Chondrocyte (in vitro differentiated cells): ENCODE measurements around the gene RNF126. TPM values are rescaled to one million over a fixed set of nuclear protein-coding genes. Genes with fewer than 3 reads are reported as not detected.
A peak's percentile ranks its signal among the peaks of the same experiment; 100 is the strongest.
"Not testable (repeated sequence)": the region's sequence is repeated elsewhere in the genome, so short reads cannot be mapped to it uniquely, and the experiment has no call there.

Source experiments
- DNase-seq: peaks from one replicate; pipeline ENCODE4 v3.0.0; 2021; ENCODE audit warnings: mixed read lengths, low spot score
- H3K27ac Mint-ChIP-seq: one replicate; pipeline ENCODE4 v1.8.0; 2021; ENCODE audit warnings: mild to moderate bottlenecking, moderate library complexity, mixed read lengths; ENCODE audit not compliant: unreplicated experiment
- H3K27me3 Mint-ChIP-seq: 2 replicates; pipeline ENCODE4 v1.8.0; 2021; ENCODE audit warnings: low read depth, mixed read lengths
- H3K36me3 Mint-ChIP-seq: 2 replicates; pipeline ENCODE4 v1.8.0; 2021; ENCODE audit warnings: low read depth, mixed read lengths
- H3K4me1 Mint-ChIP-seq: 2 replicates; pipeline ENCODE4 v1.8.0; 2021; ENCODE audit warnings: low read depth, mild to moderate bottlenecking, mixed read lengths
- H3K4me3 Mint-ChIP-seq: one replicate; pipeline ENCODE4 v1.8.0; 2021; ENCODE audit warnings: mild to moderate bottlenecking, moderate library complexity, mixed read lengths; ENCODE audit not compliant: unreplicated experiment
- H3K9me3 Mint-ChIP-seq: 2 replicates; pipeline ENCODE4 v1.8.0; 2021; ENCODE audit warnings: low read depth, mixed read lengths
- total RNA-seq: library from RNA; stranded (reverse); gene quantifications from 3 replicates; pipeline ENCODE4 v1.2.1, GENCODE V29; 2021
- TF ChIP-seq, protein P1 (sequence below): fragments of 200-600 bp; sonication (generic); IDR thresholded peaks from 2 replicates; pipeline ENCODE4 v1.5.0; 2021; ENCODE audit warnings: antibody characterized with exemption, mild to moderate bottlenecking, moderate library complexity

RNF126 gene
- total RNA-seq, 1 donor from 2014 or later = 29.5 TPM

DNA sequence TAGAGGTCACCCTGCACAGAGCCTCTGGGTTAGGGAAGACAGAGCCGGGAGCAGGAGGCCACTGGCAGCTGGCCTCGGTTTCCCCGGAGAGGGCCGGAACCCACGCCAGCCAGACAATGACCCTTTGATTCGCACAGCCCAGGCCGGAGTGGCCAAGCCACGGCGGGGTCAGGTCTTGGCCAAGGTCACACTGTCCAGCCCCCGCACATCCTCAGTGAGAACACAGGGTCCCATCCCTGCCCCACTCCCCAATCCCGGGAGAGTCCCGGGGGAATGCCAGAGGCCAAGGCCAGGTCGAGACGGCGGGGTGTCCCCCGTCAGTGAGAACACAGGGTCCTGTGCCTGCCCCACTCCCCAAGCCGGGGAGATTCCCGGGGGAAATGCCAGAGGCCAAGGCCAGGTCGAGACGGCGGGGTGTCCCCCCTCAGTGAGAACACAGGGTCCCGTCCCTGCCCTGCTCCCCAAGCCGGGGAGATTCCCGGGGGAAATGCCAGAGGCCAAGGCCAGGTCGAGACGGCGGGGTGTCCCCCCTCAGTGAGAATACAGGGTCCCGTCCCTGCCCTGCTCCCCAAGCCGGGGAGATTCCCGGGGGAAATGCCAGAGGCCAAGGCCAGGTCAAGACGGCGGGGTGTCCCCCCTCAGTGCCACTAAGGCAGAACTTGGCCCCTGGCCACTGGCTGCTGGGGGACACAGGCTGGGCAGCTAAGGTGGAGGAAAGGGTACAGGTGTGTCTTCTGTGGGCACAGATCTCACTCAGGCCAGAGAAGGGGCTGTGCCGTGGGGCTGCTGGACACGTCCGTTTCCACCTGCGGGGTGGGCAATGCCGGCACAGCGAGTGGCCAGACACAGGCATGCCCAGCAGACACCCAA lies 11.5 kb upstream of the RNF126 start:
- TF ChIP-seq, protein P1, sequence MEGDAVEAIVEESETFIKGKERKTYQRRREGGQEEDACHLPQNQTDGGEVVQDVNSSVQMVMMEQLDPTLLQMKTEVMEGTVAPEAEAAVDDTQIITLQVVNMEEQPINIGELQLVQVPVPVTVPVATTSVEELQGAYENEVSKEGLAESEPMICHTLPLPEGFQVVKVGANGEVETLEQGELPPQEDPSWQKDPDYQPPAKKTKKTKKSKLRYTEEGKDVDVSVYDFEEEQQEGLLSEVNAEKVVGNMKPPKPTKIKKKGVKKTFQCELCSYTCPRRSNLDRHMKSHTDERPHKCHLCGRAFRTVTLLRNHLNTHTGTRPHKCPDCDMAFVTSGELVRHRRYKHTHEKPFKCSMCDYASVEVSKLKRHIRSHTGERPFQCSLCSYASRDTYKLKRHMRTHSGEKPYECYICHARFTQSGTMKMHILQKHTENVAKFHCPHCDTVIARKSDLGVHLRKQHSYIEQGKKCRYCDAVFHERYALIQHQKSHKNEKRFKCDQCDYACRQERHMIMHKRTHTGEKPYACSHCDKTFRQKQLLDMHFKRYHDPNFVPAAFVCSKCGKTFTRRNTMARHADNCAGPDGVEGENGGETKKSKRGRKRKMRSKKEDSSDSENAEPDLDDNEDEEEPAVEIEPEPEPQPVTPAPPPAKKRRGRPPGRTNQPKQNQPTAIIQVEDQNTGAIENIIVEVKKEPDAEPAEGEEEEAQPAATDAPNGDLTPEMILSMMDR = no peak
- H3K4me3 Mint-ChIP-seq = no peak overlapping the region
- no peaks in the 10 kb centered on the region for H3K9me3 Mint-ChIP-seq
- DNase-seq = no peak
- peaks cover 28% of the 10 kb centered on the region for H3K4me1 Mint-ChIP-seq
- peaks cover 4% of the 10 kb centered on the region for H3K36me3 Mint-ChIP-seq
- no peaks in the 10 kb centered on the region for H3K27me3 Mint-ChIP-seq
- H3K27ac Mint-ChIP-seq = no peak overlapping the region

DNA sequence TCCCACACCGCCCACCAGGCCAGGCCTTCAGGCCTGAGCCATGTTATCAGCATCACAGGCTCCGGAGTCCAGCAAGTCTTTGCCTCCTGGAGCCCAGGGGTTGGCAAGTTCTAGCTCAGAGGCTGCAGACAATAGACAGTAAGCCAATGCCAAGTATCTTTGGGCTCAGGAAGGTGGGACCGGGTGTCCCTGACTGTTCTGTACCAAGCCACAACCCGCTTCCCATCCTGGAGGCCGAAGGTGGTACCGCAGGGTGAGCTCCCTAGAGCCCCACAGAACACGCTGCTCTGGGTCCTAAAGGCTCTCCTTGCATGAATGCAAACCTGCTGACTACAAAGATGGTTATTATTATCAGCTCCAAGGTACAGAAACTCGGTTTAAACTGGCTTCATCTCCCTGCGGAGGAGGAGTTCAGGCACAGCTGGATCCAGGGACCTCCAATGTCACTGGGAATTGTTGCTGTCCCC lies 7.6 kb upstream of the RNF126 start:
- Mint-ChIP-seq H3K27me3 (no peaks in the 10 kb centered on the region), H3K27ac (no peak overlapping the region), H3K9me3 (no peaks in the 10 kb centered on the region), H3K4me3 (no peak overlapping the region), H3K36me3 (no peaks in the 10 kb centered on the region), H3K4me1 (peaks cover 16% of the 10 kb centered on the region)
- TF ChIP-seq, protein P1 = peak; percentile 11
- DNase-seq = no peak

DNA sequence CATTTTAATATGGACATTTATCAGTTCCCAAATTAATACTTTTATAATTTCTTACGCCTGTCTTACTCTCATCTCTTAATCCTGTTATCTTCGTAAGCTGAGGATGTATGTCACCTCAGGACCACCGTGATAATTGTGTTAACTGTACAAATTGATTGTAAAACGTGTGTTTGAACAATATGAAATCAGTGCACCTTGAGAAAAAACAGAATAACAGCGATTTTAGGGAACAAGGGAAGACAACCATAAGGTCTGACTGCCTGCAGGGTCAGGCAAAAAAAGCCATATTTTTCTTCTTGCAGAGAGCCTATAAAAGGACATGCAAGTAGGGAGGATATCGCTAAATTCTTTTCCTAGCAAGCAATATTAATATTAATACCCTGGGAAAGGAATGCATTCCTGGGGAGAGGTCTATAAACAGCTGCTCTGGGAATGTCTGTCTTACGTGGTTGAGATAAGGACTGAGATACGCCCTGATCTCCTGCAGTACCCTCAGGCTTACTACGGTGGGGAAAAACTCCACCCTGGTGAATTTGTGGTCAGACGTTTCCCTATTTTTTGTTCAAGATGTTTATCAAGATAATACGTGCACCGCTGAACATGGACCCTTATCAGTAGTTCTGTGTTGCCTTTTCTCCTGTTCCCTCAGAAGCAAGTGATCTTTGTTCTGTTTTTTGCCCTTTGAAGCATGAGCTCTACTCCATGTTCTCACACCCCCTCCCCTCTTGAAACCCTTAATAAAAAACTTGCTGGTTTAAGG lies 5.8 kb upstream of the RNF126 start:
- not testable (repeated sequence) for H3K4me3 Mint-ChIP-seq, DNase-seq, H3K36me3 Mint-ChIP-seq, H3K9me3 Mint-ChIP-seq, H3K27me3 Mint-ChIP-seq
- Mint-ChIP-seq H3K27ac (peak overlapping the region; percentile 46), H3K4me1 (peaks cover 22% of the 10 kb centered on the region)

DNA sequence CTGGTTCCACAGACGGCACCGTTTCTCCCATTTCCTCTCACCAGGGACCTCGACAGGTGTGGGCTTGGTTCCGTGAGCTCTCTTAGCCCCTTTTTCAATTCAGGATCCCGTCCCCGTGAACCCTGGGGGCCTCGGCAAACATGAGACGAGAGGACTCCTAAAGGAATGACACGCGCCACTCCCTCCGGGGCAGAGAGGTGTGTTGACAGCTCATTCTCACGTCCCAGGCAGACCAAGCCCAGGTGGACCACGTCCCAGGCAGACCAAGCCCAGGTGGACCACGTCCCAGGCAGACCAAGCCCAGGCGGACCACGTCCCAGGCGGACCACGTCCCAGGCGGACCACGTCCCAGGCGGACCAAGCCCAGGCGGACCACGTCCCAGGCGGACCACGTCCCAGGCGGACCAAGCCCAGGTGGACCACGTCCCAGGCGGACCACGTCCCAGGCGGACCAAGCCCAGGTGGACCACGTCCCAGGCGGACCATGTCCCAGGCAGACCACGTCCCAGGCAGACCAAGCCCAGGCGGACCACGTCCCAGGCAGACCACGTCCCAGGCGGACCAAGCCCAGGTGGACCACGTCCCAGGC lies 4.1 kb upstream of the RNF126 start:
- not testable (repeated sequence) for H3K27ac Mint-ChIP-seq, DNase-seq, H3K27me3 Mint-ChIP-seq, H3K9me3 Mint-ChIP-seq, H3K36me3 Mint-ChIP-seq, H3K4me3 Mint-ChIP-seq
- peaks cover 28% of the 10 kb centered on the region for H3K4me1 Mint-ChIP-seq

DNA sequence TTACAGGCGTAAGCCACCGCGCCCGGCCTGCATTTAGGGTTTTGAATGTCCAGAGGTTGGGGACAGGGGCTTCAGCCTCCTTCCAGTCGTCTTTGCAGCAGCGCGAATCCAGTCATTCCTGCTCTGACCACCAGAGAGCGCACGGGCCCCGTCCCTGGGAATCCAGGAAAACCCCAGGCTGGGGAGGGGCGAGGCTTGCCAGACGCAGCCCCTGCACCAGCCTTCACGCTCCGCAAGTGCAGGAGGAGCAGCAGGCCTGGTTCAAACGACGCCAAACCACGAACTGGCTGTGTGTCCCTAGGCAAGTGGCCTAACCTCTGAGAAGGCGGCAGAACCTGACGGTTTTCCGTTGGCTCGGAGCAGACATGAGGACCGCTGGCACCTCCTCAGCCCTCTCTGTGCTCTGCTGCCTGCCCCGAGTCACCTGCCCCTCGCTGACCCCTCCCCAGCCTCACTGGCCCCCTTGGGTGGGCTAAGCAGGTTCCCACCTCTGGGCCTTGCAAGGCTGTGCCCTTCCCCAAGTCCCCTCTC lies 2.0 kb upstream of the RNF126 start:
- H3K9me3 Mint-ChIP-seq = no peaks in the 10 kb centered on the region
- DNase-seq = no peak
- H3K4me3 Mint-ChIP-seq = peak overlapping the region; percentile 38
- H3K36me3 Mint-ChIP-seq = no peaks in the 10 kb centered on the region
- peaks cover 46% of the 10 kb centered on the region for H3K4me1 Mint-ChIP-seq
- TF ChIP-seq, protein P1 = peak; percentile 94
- H3K27ac Mint-ChIP-seq = peak overlapping the region; percentile 63
- H3K27me3 Mint-ChIP-seq = no peaks in the 10 kb centered on the region

DNA sequence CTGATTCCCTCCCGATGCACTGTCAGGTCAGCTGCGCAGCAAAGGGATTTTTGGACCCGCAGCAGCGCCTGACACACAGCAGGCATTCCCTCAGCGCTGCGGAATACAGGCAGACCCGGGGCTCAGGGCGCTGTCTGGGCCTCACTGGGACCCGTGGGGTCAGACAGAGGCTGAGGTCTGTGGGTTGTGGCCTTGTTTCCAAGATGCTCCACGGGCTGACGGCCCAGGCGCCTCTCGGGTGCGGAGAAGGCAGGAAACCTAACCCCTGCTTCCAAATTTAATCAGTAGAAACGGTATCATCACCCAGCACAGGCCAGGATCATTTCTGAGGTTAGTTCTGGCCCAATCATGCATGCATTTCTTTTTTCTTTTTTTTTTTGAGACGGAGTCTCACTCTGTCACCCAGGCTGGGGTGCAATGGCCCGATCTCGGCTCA lies 686 bp upstream of the RNF126 start:
- Mint-ChIP-seq H3K27me3 (no peaks in the 10 kb centered on the region), H3K4me3 (peak overlapping the region; percentile 72), H3K4me1 (peaks cover 44% of the 10 kb centered on the region), H3K36me3 (no peaks in the 10 kb centered on the region), H3K9me3 (no peaks in the 10 kb centered on the region), H3K27ac (peak overlapping the region; percentile 76)
- TF ChIP-seq, protein P1 = no peak
- no peak for DNase-seq
